LoVo (cell line): Measurements from ENCODE around the gene GPRC5D.
A peak's percentile ranks its signal among the peaks of the same experiment; 100 is the strongest.

ENCODE experiments used
- DNase-seq: peaks from one replicate; pipeline ENCODE4 v3.0.0-alpha.2; 2016; ENCODE audit warnings: low spot score

The GPRC5D gene

GRCh38 chr12:12936983-12937491 is 14.9 kb downstream of the GPRC5D start:
- no peak for DNase-seq

- no peak for DNase-seq
These were observed 17.4 kb downstream of the GPRC5D start for GRCh38 chr12:12934556-12934955.

- DNase-seq, result no peak
These were observed 18.2 kb downstream of the GPRC5D start for GRCh38 chr12:12933742-12934141.

- no peak for DNase-seq
These were observed 21.2 kb downstream of the GPRC5D start for GRCh38 chr12:12930633-12931219.

GRCh38 chr12:12929696-12930095 is 22.3 kb downstream of the GPRC5D start:
- DNase-seq, result no peak

- DNase-seq, result peak; percentile 97
These were observed 24.5 kb downstream of the GPRC5D start for GRCh38 chr12:12927211-12928079.

GRCh38 chr12:12926571-12927071 is 25.3 kb downstream of the GPRC5D start:
- peak; percentile 62 for DNase-seq

GRCh38 chr12:12925388-12925787 is 26.6 kb downstream of the GPRC5D start:
- DNase-seq, result no peak

- DNase-seq, result no peak
These were observed 27.8 kb downstream of the GPRC5D start for GRCh38 chr12:12924169-12924568.

- no peak for DNase-seq
These were observed 29.0 kb downstream of the GPRC5D start for GRCh38 chr12:12922978-12923377.

GRCh38 chr12:12922191-12922616 is 29.8 kb downstream of the GPRC5D start:
- no peak for DNase-seq

- DNase-seq, result no peak
These were observed 32.1 kb downstream of the GPRC5D start for GRCh38 chr12:12919666-12920435.

GRCh38 chr12:12918781-12919389 is 33.1 kb downstream of the GPRC5D start:
- DNase-seq, result no peak

GRCh38 chr12:12917517-12917916 is 34.5 kb downstream of the GPRC5D start:
- DNase-seq, result no peak

- peak; percentile 70 for DNase-seq
These were observed 35.6 kb downstream of the GPRC5D start for GRCh38 chr12:12916135-12916944.

- no peak for DNase-seq
These were observed 36.3 kb downstream of the GPRC5D start for GRCh38 chr12:12915656-12916055.

- DNase-seq, result no peak
These were observed 39.3 kb downstream of the GPRC5D start for GRCh38 chr12:12912711-12913110.

- no peak for DNase-seq
These were observed 42.0 kb downstream of the GPRC5D start for GRCh38 chr12:12909995-12910420.

GRCh38 chr12:12909228-12909994 is 42.6 kb downstream of the GPRC5D start:
- no peak for DNase-seq

- no peak for DNase-seq
These were observed 43.3 kb downstream of the GPRC5D start for GRCh38 chr12:12908711-12909110.
